Mucosa of stomach (tissue), 1 donor: Measurements from ENCODE around the gene MACROD2.

Source experiments
- H3K27me3 ChIP-seq: one replicate; pipeline ENCODE4 v1.7.0; 2013; ENCODE audit warnings: mild to moderate bottlenecking, low read length; ENCODE audit not compliant: control insufficient read depth, insufficient read depth
- H3K36me3 ChIP-seq: one replicate; pipeline ENCODE4 v1.7.0; 2013; ENCODE audit warnings: low read length; ENCODE audit not compliant: control insufficient read depth, insufficient read depth
- H3K4me1 ChIP-seq: one replicate; pipeline ENCODE4 v1.7.0; 2013; ENCODE audit warnings: mild to moderate bottlenecking, low read length; ENCODE audit not compliant: control insufficient read depth, insufficient read depth
- H3K4me3 ChIP-seq: one replicate; pipeline ENCODE4 v1.7.0; 2013; ENCODE audit warnings: low read length
- H3K9ac ChIP-seq: one replicate; pipeline ENCODE4 v1.7.0; 2013; ENCODE audit warnings: mild to moderate bottlenecking, low read length, moderate library complexity
- H3K9me3 ChIP-seq: one replicate; pipeline ENCODE4 v1.7.0; 2013; ENCODE audit warnings: mild to moderate bottlenecking, low read length, moderate library complexity; ENCODE audit not compliant: control insufficient read depth
- donor health status: Pancreatic carcinoma.

Gene MACROD2

GRCh38 chr20:15930311-15931305 is 1935.3 kb downstream of the MACROD2 start:
- no peak overlapping the region for H3K4me3 ChIP-seq
- H3K9ac ChIP-seq = no peak overlapping the region

DNA sequence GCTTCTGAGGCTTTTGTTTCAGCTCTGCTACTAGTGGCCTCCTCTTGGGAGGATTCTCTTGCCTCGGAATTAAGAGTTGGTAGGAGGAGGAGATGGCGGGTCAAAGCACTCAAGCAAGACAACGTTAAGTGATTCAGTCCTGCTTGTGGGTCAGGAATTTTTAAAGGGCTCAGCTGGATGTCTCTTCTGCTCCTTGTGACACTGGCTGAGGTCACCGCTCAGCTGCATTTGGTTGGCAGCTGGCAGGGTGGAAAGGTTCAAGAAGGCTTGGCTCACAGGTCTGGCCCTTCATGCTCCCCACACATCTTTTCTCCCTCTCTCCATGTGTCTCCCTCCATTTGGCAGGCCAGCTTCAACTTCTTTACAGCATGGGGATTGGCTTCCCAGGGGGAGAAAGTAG is 1936.6 kb downstream of the MACROD2 start:
- Histone ChIP-seq H3K9ac (no peak overlapping the region), H3K9me3 (no peaks in the 10 kb centered on the region), H3K36me3 (no peaks in the 10 kb centered on the region), H3K4me3 (no peak overlapping the region), H3K27me3 (no peaks in the 10 kb centered on the region), H3K4me1 (no peaks in the 10 kb centered on the region)

More at GRCh38 chr20:15930311-15931305, 1935.3 kb downstream of the MACROD2 start:
- no peaks in the 10 kb centered on the region for H3K36me3 ChIP-seq
- no peaks in the 10 kb centered on the region for H3K4me1 ChIP-seq
- H3K9me3 ChIP-seq = no peaks in the 10 kb centered on the region
- no peaks in the 10 kb centered on the region for H3K27me3 ChIP-seq

GRCh38 chr20:15937179-15937578 is 1941.9 kb downstream of the MACROD2 start:
- Histone ChIP-seq H3K4me1 (no peaks in the 10 kb centered on the region), H3K27me3 (no peaks in the 10 kb centered on the region), H3K36me3 (no peaks in the 10 kb centered on the region), H3K9me3 (no peaks in the 10 kb centered on the region), H3K4me3 (no peak overlapping the region), H3K9ac (no peak overlapping the region)

DNA sequence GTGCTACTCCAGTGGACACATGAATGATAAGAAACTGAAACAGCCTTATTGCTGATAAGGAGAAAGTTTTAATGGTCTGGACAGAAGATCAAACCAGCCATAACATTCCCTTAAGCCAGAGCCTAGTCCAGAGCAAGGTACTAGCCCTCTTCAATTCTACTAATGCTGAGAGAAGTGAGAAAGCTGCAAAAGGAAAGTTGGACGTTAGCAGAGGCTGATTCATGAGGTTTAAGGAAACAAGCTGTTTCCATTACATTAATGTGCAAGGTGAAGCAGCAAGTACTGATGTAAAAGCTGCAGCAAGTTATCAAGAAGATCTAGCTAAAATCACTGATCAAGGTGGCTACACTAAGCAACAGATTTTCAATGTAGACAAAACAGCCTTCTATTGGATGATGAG is 1943.5 kb downstream of the MACROD2 start:
- Histone ChIP-seq H3K27me3 (no peaks in the 10 kb centered on the region), H3K4me3 (no peak overlapping the region)

DNA sequence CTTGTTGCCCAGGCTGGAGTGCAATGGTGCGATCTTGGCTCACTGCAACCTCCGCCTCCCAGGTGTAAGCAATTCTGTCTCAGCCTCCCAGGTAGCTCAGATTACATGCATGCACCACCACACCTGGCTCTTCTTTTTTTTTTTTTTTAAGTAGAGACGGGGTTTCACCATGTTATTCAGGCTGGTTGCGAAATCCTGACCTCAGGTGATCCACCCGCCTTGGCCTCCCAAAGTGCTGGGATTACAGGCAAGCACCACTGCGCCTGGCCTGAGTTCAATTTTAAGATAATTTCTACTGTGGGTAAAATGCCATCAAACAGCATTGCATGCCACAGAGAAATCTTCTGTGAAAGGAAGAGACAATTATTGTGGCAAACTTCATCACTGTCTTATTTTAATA is 1944.8 kb downstream of the MACROD2 start:
- no peaks in the 10 kb centered on the region for H3K9me3 ChIP-seq

More for the DNA sequence above, 1943.5 kb downstream of the MACROD2 start:
- Histone ChIP-seq H3K9me3 (no peaks in the 10 kb centered on the region), H3K9ac (no peak overlapping the region), H3K36me3 (no peaks in the 10 kb centered on the region), H3K4me1 (no peaks in the 10 kb centered on the region)

GRCh38 chr20:15942130-15942529 is 1946.8 kb downstream of the MACROD2 start:
- Histone ChIP-seq H3K4me3 (no peak overlapping the region), H3K9me3 (no peaks in the 10 kb centered on the region), H3K9ac (no peak overlapping the region), H3K27me3 (no peaks in the 10 kb centered on the region), H3K4me1 (no peaks in the 10 kb centered on the region), H3K36me3 (no peaks in the 10 kb centered on the region)

More for the DNA sequence above, 1944.8 kb downstream of the MACROD2 start:
- H3K4me3 ChIP-seq = no peak overlapping the region
- no peaks in the 10 kb centered on the region for H3K36me3 ChIP-seq
- H3K9ac ChIP-seq = no peak overlapping the region
- H3K27me3 ChIP-seq = no peaks in the 10 kb centered on the region
- H3K4me1 ChIP-seq = no peaks in the 10 kb centered on the region

DNA sequence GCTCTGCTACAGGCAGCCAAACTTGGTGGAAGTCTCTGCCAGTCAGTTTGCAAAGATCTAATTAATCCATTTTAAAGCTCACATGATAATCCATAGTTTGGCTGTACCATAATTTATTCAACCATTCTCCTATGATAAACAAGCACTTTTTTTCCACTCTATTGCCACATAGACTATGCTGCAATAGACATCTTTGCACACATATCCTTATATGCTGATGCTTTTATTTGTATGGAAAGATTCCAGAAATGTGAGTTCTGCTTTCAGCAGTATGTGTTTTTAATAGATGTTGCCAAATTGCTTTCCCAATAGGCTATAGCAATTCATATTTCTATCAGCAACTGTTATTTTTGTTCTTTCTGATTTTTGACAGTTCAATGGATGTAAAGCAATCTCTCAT is 1950.0 kb downstream of the MACROD2 start:
- Histone ChIP-seq H3K36me3 (no peaks in the 10 kb centered on the region), H3K4me1 (no peaks in the 10 kb centered on the region), H3K9me3 (no peaks in the 10 kb centered on the region), H3K9ac (no peak overlapping the region), H3K4me3 (no peak overlapping the region), H3K27me3 (no peaks in the 10 kb centered on the region)

- Histone ChIP-seq H3K27me3 (no peaks in the 10 kb centered on the region), H3K36me3 (no peaks in the 10 kb centered on the region), H3K4me1 (no peaks in the 10 kb centered on the region), H3K4me3 (no peak overlapping the region), H3K9me3 (no peaks in the 10 kb centered on the region), H3K9ac (no peak overlapping the region)
Measured at GRCh38 chr20:15949391-15949790, 1954.1 kb downstream of the MACROD2 start.

- no peak overlapping the region for H3K9ac ChIP-seq
- H3K36me3 ChIP-seq = no peaks in the 10 kb centered on the region
- H3K4me1 ChIP-seq = no peaks in the 10 kb centered on the region
- no peak overlapping the region for H3K4me3 ChIP-seq
- no peaks in the 10 kb centered on the region for H3K9me3 ChIP-seq
- H3K27me3 ChIP-seq = no peaks in the 10 kb centered on the region
Measured at GRCh38 chr20:15951658-15952057, 1956.3 kb downstream of the MACROD2 start.

DNA sequence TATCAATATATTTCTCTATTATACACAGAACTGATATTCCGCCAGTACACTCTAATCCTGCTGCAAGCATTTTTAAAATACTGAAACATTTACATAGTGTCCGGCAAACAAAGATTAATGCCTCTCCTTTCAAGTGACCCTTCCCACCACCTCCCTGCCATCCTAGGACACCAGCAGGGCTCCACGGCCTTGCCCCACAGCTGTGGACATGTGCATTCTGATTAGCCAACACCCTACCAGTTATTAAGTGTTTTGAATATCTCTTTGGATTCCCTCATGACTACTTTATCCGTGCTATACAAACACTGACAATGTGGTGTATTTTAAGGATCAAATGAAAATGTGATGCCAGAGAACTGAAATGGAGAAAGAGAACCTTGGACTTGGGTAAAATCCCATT is 1962.8 kb downstream of the MACROD2 start:
- Histone ChIP-seq H3K4me3 (no peak overlapping the region), H3K9me3 (no peaks in the 10 kb centered on the region)

GRCh38 chr20:15965165-15965564 is 1969.8 kb downstream of the MACROD2 start:
- Histone ChIP-seq H3K27me3 (no peaks in the 10 kb centered on the region), H3K36me3 (no peaks in the 10 kb centered on the region), H3K9ac (no peak overlapping the region), H3K4me3 (no peak overlapping the region), H3K4me1 (no peaks in the 10 kb centered on the region), H3K9me3 (no peaks in the 10 kb centered on the region)

More for the DNA sequence above, 1962.8 kb downstream of the MACROD2 start:
- Histone ChIP-seq H3K36me3 (no peaks in the 10 kb centered on the region), H3K4me1 (no peaks in the 10 kb centered on the region), H3K9ac (no peak overlapping the region), H3K27me3 (no peaks in the 10 kb centered on the region)

DNA sequence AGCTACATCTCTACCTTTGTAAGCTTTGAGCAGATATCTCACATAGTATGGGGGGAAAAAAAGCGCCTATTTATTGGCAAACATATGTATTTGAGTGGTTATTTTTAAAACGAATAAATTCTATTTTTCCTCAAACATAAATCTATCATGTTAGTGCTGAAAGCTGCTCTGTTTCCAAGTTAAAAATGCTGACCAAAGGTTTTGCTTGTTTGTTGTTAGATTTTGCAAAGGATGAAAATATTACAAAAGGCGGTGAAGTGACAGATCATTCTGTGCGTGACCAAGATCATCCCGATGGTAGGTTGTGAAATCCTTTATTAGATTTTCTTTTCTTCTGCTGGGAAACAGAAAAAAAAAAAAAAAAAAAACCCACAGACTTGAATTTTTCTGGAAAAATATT is 1972.0 kb downstream of the MACROD2 start:
- no peaks in the 10 kb centered on the region for H3K4me1 ChIP-seq
- no peaks in the 10 kb centered on the region for H3K36me3 ChIP-seq
- H3K9ac ChIP-seq = no peak overlapping the region
- no peaks in the 10 kb centered on the region for H3K9me3 ChIP-seq
- H3K27me3 ChIP-seq = no peaks in the 10 kb centered on the region
- no peak overlapping the region for H3K4me3 ChIP-seq
